Endothelial cell (in vitro differentiated cells): ENCODE measurements around the gene SSNA1. TPM values are rescaled to one million over a fixed set of nuclear protein-coding genes. Genes with fewer than 3 reads are reported as not detected.

Experiments
- DNase-seq: peaks from one replicate; pipeline ENCODE4 v3.0.0; 2021; ENCODE audit warnings: low spot score
- H3K27ac Mint-ChIP-seq: one replicate; pipeline ENCODE4 v1.8.0; 2021; ENCODE audit warnings: mixed read lengths, inconsistent platforms; ENCODE audit not compliant: unreplicated experiment
- H3K27me3 Mint-ChIP-seq: one replicate; pipeline ENCODE4 v1.8.0; 2021; ENCODE audit warnings: mild to moderate bottlenecking, moderate library complexity, mixed read lengths, inconsistent platforms; ENCODE audit not compliant: unreplicated experiment
- H3K36me3 Mint-ChIP-seq: one replicate; pipeline ENCODE4 v1.8.0; 2021; ENCODE audit warnings: mild to moderate bottlenecking, low read depth, mixed read lengths, inconsistent platforms; ENCODE audit not compliant: unreplicated experiment
- H3K4me1 Mint-ChIP-seq: one replicate; pipeline ENCODE4 v1.8.0; 2021; ENCODE audit warnings: mild to moderate bottlenecking, mixed read lengths, inconsistent platforms; ENCODE audit not compliant: unreplicated experiment
- H3K4me3 Mint-ChIP-seq: one replicate; pipeline ENCODE4 v1.8.0; 2021; ENCODE audit warnings: mild to moderate bottlenecking, mixed read lengths, inconsistent platforms; ENCODE audit not compliant: unreplicated experiment
- H3K9me3 Mint-ChIP-seq: one replicate; pipeline ENCODE4 v1.8.0; 2021; ENCODE audit warnings: mixed read lengths, inconsistent platforms; ENCODE audit not compliant: unreplicated experiment
- total RNA-seq: library from RNA; stranded (reverse); fragmentation: NEBNext Ultra II Directional; extraction: Animal tissue kit (Norgen Biotek cat#: 25700); gene quantifications from one replicate; pipeline ENCODE4 v1.2.1, GENCODE V29; 2021; ENCODE audit not compliant: unreplicated experiment
- TF ChIP-seq, protein P1 (sequence below): fragments of 200-600 bp; sonication (generic); IDR thresholded peaks from one replicate; pipeline ENCODE4 v1.5.0; 2021; ENCODE audit warnings: antibody characterized with exemption; ENCODE audit not compliant: unreplicated experiment

Gene SSNA1
- total RNA-seq, 1 donor from 2014 or later, result 53.8 TPM

DNA sequence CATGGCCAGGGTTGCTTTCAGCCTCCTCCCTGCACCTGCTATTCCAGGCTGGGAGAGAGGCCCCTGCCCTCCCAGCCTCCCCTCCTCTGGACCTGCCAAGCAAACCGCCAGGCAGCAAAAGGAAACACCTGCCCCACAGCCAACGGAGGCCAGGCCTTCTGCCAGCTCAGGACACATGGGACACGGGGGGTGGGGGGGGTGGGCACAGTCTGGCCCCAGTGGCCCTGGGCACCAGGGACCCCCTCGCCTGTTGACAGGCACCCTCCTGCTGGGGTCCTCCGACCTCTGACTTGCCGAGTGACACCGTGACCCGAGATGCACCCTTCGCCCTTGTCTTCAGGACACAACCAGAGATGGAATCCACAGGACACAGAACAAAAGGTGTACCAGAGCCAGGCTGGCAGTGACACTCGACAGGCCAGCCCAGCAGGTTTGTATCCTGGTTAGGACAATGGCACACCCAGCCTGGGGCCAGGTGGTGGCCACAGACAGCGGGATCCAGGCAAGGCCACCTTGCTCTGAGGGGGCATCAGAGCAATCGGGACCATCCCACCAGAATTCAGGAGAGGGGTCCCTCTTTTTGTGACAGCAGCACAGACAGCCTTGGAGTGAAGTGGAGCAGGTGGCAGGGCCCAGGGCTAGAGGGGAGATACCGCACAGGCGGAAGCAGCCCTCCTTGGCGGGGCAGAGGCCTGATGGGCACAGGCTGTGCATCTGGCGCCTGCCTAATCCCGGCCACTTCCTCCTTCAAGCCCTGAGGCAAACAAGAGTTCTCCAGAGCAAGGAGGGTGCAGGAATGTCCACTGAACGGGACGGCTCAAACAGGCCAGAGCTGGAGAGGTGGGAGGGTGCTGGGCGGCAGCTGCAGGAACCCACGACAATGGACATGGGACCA is 15.3 kb upstream of the SSNA1 start:
- Mint-ChIP-seq H3K4me3 (peak overlapping the region; percentile 25), H3K27ac (no peak overlapping the region), H3K36me3 (peaks cover 8% of the 10 kb centered on the region), H3K9me3 (no peaks in the 10 kb centered on the region), H3K4me1 (no peaks in the 10 kb centered on the region), H3K27me3 (peaks cover 16% of the 10 kb centered on the region)
- TF ChIP-seq, protein P1, sequence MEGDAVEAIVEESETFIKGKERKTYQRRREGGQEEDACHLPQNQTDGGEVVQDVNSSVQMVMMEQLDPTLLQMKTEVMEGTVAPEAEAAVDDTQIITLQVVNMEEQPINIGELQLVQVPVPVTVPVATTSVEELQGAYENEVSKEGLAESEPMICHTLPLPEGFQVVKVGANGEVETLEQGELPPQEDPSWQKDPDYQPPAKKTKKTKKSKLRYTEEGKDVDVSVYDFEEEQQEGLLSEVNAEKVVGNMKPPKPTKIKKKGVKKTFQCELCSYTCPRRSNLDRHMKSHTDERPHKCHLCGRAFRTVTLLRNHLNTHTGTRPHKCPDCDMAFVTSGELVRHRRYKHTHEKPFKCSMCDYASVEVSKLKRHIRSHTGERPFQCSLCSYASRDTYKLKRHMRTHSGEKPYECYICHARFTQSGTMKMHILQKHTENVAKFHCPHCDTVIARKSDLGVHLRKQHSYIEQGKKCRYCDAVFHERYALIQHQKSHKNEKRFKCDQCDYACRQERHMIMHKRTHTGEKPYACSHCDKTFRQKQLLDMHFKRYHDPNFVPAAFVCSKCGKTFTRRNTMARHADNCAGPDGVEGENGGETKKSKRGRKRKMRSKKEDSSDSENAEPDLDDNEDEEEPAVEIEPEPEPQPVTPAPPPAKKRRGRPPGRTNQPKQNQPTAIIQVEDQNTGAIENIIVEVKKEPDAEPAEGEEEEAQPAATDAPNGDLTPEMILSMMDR, result no peak
- DNase-seq, result no peak

DNA sequence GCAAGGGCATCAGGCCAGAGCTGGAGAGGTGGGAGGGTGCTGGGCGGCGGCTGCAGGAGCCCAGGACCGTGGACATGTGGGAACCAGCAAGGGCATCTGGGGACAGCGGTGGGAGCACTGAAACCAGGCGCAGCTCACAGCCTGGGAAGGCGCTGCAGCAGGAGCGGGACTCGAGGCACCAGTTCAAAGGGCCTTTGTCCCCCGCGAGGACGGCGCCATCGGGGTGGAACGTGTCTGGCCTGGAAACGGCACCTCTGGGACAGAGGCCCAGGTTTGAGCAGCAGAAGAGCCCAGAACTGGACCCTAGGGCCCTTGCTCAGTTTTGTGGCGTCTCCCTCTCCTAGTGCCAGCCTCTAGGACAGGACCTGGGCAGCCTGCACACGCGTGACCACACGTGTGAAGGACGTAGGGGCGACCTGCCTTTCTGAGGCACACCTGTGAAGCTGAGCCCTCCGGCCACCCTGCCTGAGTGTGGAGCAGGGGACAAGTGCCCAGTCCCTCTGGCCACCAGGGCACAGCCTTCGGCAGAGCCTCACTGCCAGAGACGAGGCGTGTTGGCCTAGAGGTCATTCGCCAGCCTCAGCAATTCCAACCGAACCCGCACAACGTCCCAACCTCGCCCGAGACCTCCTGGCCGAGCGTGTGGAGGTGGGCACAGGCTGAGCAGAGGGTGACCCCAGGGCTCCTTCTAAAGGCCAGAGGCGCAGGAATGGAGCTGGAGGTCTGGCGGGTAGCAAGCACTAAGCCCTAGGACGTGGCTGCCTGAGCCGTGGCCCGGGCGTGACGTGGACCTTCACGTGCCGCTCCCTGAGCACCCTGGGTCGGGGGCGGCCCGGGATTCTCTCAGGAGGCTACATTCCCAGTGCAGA is 14.4 kb upstream of the SSNA1 start:
- no peak for DNase-seq
- H3K27me3 Mint-ChIP-seq, result peaks cover 15% of the 10 kb centered on the region
- no peaks in the 10 kb centered on the region for H3K4me1 Mint-ChIP-seq
- no peaks in the 10 kb centered on the region for H3K9me3 Mint-ChIP-seq
- H3K4me3 Mint-ChIP-seq, result no peak overlapping the region
- no peak overlapping the region for H3K27ac Mint-ChIP-seq
- TF ChIP-seq, protein P1, result no peak
- peaks cover 8% of the 10 kb centered on the region for H3K36me3 Mint-ChIP-seq

DNA sequence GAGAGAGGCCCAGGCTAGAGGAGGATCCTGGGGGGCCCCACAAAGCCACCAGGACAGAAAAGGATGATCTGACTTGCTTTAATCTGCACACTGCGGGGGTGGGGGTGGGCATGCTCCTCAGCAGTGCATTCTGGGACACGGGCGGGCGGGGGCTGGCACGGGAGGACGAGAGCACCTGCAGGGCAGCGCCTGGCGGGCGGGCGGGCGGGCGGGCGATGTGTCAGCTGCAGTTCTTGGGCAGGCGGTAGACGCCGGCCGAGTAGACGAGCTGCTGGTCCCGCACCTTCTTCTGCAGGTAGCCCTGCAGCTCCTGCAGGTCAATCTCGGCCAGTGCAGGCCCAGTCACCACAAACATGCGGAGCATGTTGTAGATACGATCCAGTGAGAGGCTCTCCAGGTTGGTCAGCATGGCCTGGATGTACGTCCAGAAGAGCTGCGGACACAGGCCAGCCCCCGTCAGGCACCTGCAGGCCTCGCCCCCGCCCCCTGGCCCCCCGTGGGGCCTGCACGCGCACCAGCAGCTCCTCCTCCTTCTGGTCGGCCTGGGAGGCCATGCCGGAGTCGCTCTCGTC is 13.7 kb upstream of the SSNA1 start:
- Mint-ChIP-seq H3K27ac (no peak overlapping the region), H3K36me3 (peaks cover 8% of the 10 kb centered on the region), H3K9me3 (no peaks in the 10 kb centered on the region), H3K27me3 (peaks cover 15% of the 10 kb centered on the region), H3K4me1 (no peaks in the 10 kb centered on the region), H3K4me3 (no peak overlapping the region)
- TF ChIP-seq, protein P1, result no peak
- DNase-seq, result no peak

DNA sequence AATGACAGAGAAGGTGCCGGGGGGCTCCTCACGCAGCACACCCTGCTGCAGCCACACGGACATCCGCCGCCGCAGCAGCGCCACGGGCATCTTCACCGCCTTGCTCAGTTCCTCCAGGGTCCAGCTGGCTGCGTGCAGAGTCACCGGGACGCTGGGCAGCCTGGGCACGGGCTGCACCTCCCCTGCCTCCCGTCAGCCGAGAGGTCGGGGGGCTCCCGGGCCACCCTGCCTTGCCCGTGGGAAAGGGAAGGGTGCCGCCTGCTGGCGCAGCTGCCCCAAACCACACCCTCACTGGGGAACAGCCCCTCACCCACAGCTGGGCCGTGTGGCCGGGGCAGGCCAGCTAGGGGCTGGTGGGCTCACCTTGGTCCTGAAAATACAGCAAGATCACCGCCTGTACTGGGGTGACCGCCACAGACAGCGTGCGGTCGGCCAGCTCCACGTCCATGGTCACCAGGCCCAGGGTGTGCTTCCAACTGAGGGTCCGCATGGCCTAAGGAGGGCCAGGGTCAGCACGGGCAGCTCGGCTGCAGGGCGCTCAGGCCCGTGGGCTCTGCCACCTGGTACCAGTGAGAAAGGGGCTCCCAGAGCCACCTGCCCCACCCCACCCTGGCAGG is 13.0 kb upstream of the SSNA1 start:
- no peak overlapping the region for H3K27ac Mint-ChIP-seq
- TF ChIP-seq, protein P1, result no peak
- peaks cover 8% of the 10 kb centered on the region for H3K36me3 Mint-ChIP-seq
- no peak overlapping the region for H3K4me3 Mint-ChIP-seq
- H3K9me3 Mint-ChIP-seq, result no peaks in the 10 kb centered on the region
- H3K4me1 Mint-ChIP-seq, result no peaks in the 10 kb centered on the region
- peaks cover 11% of the 10 kb centered on the region for H3K27me3 Mint-ChIP-seq
- no peak for DNase-seq
